Progenitor cell of endocrine pancreas (in vitro differentiated cells): ENCODE measurements around the gene EML6. TPM values are rescaled to one million over a fixed set of nuclear protein-coding genes. Genes with fewer than 3 reads are reported as not detected.

ENCODE experiments used
- DNase-seq: peaks from one replicate; pipeline ENCODE4 v3.0.0; 2021; ENCODE audit warnings: low spot score; ENCODE audit not compliant: unreplicated experiment
- H3K27ac Mint-ChIP-seq: 2 replicates; pipeline ENCODE4 v1.8.0; 2021; ENCODE audit warnings: mild to moderate bottlenecking, moderate library complexity, mixed read lengths
- H3K27me3 Mint-ChIP-seq: 2 replicates; pipeline ENCODE4 v1.8.0; 2021; ENCODE audit warnings: mixed read lengths
- H3K36me3 Mint-ChIP-seq: 2 replicates; pipeline ENCODE4 v1.8.0; 2022; ENCODE audit warnings: mixed read lengths; ENCODE audit not compliant: insufficient read depth
- H3K4me1 Mint-ChIP-seq: 2 replicates; pipeline ENCODE4 v1.8.0; 2021; ENCODE audit warnings: low read depth, mixed read lengths
- H3K4me3 Mint-ChIP-seq: 2 replicates; pipeline ENCODE4 v1.8.0; 2021; ENCODE audit warnings: low read depth, mild to moderate bottlenecking, moderate library complexity, mixed read lengths
- H3K9me3 Mint-ChIP-seq: 2 replicates; pipeline ENCODE4 v1.8.0; 2021; ENCODE audit warnings: low read depth, mixed read lengths
- CTCF ChIP-seq: fragments of 200-600 bp; sonication (generic); IDR thresholded peaks from one replicate; pipeline ENCODE4 v1.5.0; 2021; ENCODE audit warnings: antibody characterized with exemption, mild to moderate bottlenecking; ENCODE audit not compliant: unreplicated experiment
- total RNA-seq: library from RNA; stranded (reverse); gene quantifications from 2 replicates; pipeline ENCODE4 v1.2.1, GENCODE V29; 2021

The EML6 gene
- total RNA-seq, 1 donor from 2014 or later, result 2.6 TPM

- Mint-ChIP-seq H3K27ac (no peak overlapping the region), H3K36me3 (peaks cover 3% of the 10 kb centered on the region), H3K9me3 (peaks cover 8% of the 10 kb centered on the region), H3K4me3 (no peak overlapping the region), H3K27me3 (peaks cover 3% of the 10 kb centered on the region), H3K4me1 (no peaks in the 10 kb centered on the region)
- no peak for DNase-seq
- TF ChIP-seq CTCF, result no peak
Measured at GRCh38 chr2:54924121-54924520, 200.7 kb downstream of the EML6 start.

DNA sequence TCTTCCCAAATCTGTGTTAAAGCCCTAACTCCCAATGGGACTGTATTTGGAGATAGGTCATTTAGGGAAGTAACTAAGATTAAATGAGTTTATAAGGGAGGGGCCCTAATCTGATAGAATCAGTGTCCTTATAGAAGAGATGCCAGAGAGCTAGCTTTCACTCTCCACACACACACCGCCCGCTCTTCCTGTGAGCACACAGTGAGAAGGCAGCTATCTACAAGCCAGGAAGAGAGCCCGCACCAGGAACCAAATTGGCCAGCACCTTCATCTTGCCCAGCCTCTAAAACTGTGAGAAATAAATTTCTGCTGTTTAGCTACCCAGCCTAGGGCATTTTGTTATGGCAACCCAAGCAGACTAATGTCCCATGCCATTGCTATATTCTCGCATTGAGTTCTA lies 201.6 kb downstream of the EML6 start:
- Mint-ChIP-seq H3K4me1 (no peaks in the 10 kb centered on the region), H3K9me3 (peaks cover 8% of the 10 kb centered on the region), H3K27me3 (peaks cover 3% of the 10 kb centered on the region)

DNA sequence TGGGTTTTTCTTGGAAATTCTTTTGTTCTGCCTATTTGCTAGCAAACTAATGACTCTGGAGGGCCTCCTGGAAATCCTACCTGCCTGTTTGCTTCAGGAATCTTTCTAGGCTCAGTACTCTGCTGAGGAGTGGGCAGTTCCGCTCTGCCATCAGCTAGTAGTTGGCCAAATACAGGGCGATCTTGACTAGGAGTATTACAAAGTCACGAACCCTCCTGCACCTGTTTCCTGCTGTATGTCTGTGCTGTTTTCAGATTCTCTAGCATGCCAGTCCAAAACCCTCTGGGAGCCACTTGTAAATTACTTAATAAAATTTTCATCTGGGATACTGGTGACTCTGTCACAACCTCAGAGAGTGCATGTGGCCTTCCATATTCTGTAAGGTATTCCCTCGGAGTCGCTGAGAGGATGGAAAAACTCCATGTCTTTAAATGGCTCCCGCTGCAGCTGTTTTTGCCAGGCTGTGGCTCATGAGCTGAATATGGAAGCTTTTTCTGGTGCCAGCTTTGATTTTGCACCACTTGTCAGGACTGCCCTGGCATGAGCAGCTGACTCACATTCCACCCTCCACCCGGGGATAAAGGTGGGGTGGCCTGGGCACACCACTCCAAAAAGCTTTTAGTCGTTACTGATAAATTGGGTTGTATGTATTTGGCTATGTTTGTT lies 203.8 kb downstream of the EML6 start:
- TF ChIP-seq CTCF, result no peak
- no peak for DNase-seq
- Mint-ChIP-seq H3K4me1 (no peaks in the 10 kb centered on the region), H3K4me3 (no peak overlapping the region), H3K36me3 (no peaks in the 10 kb centered on the region), H3K9me3 (no peaks in the 10 kb centered on the region), H3K27me3 (peaks cover 3% of the 10 kb centered on the region), H3K27ac (no peak overlapping the region)

More for the DNA sequence above, 201.6 kb downstream of the EML6 start:
- TF ChIP-seq CTCF, result no peak
- H3K27ac Mint-ChIP-seq, result no peak overlapping the region
- no peak overlapping the region for H3K4me3 Mint-ChIP-seq
- H3K36me3 Mint-ChIP-seq, result peaks cover 3% of the 10 kb centered on the region
- DNase-seq, result no peak

DNA sequence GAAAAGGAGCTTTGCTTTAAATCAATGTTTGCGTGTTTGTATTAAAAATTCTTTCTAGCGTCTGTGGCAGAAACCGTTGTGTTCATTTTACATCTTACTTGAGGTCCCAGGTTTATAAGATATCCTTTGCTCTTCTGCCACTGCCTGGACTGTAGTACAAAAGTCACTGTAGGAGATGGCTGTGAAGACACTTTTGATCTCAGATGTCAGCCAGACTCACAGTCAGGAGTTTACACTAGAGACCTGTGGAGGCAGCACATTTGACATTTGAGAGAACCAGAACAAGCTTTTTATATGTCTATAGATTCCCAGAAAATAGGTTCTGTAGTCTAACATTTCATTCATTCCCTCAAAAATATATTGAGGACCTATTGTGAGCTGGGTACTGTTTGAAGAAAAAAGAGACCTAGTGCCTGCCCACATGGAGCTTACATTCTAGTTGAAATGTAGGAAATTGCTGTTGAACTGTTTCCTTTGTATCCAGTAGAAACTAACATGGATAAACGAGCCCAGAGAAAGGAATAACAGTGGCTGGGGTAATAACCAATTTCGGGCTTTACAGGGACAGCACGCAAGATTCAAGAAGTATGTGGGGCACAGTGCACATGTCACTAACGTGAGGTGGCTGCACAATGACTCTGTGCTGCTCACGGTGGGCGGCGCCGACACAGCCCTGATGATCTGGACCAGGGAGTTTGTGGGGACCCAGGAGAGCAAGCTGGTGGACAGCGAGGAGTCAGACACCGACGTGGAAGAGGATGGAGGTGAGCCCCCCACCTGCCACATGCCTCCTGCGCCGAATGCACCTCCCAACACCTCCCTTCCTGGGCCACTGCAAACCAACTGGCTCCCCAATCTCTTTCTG lies 204.5 kb downstream of the EML6 start:
- no peaks in the 10 kb centered on the region for H3K4me1 Mint-ChIP-seq

More for the DNA sequence above, 204.5 kb downstream of the EML6 start:
- Mint-ChIP-seq H3K27me3 (peaks cover 3% of the 10 kb centered on the region), H3K27ac (no peak overlapping the region), H3K9me3 (no peaks in the 10 kb centered on the region), H3K4me3 (no peak overlapping the region), H3K36me3 (no peaks in the 10 kb centered on the region)
- TF ChIP-seq CTCF, result no peak
- DNase-seq, result no peak
